Measurements from ENCODE around the gene ANKS4B. TPM values are rescaled to one million over a fixed set of nuclear protein-coding genes. Genes with fewer than 3 reads are reported as not detected.

Gene ANKS4B
- total and polyA plus RNA-seq, 2 of the 8 experiments (the other 6 are each of a cell fraction or from before 2014, with no cell fraction given) = 0.06 to 0.15 TPM

GRCh38 chr16:21274172-21274726, 40.8 kb downstream of the ANKS4B start (continued):
- TF ChIP-seq POU5F1 (IDR thresholded peaks at IDR 0.05; ENCODE audit: low read depth, low read length) (no peak), SIRT6 (IDR thresholded peaks at IDR 0.05; ENCODE audit: low read length) (no peak), JUN (IDR thresholded peaks at IDR 0.05; ENCODE audit: low read depth, low read length) (no peak), BCL11A (IDR thresholded peaks at IDR 0.05; ENCODE audit: low read depth in 2 of 2, low read length in 2 of 2) (no peak), HDAC6 (IDR thresholded peaks at IDR 0.05; ENCODE audit: low read depth, low read length) (no peak), RFX5 (IDR thresholded peaks at IDR 0.05; ENCODE audit: borderline replicate concordance, low read depth, low read length) (no peak), KDM5A (IDR thresholded peaks at IDR 0.05; ENCODE audit: low read length) (no peak)

Data from H1 (cell line).